Measurements from ENCODE around the gene STX5.
"Not testable (repeated sequence)": the region's sequence is repeated elsewhere in the genome, so short reads cannot be mapped to it uniquely, and the experiment has no call there.

The STX5 gene

GRCh38 chr11:62859281-62859703, 27.4 kb upstream of the STX5 start:
- not testable (repeated sequence) for H3K4me2 ChIP-seq (ENCODE audit: insufficient read depth, low read length, poor library complexity, severe bottlenecking); H3K9ac ChIP-seq (ENCODE audit: low read depth, low read length, poor library complexity); H4K8ac ChIP-seq (ENCODE audit: low read depth, low read length); H3K23ac ChIP-seq (ENCODE audit: low read depth, low read length, poor library complexity); DNase-seq (ENCODE audit: low spot score); H3K79me1 ChIP-seq (ENCODE audit: low read depth, low read length); H3K4me3 ChIP-seq (ENCODE audit: low read length in 2 of 2); H3K4me1 ChIP-seq (ENCODE audit: control insufficient read depth in 2 of 2, insufficient read depth in 1 of 2, low read depth in 1 of 2, low read length in 2 of 2); H2AK5ac ChIP-seq (ENCODE audit: low read depth, low read length); H2BK5ac ChIP-seq (ENCODE audit: low read length); H3K9me3 ChIP-seq (replicated peaks in 1 of 2; ENCODE audit: control insufficient read depth in 2 of 2, insufficient read depth in 1 of 2, low read depth in 1 of 2, low read length in 2 of 2); H2BK15ac ChIP-seq (ENCODE audit: low read length); H2BK120ac ChIP-seq (ENCODE audit: low read depth, low read length); H4K91ac ChIP-seq (ENCODE audit: low read depth, low read length, poor library complexity); H3K27ac ChIP-seq (replicated peaks; ENCODE audit: low read length); H2BK12ac ChIP-seq (ENCODE audit: low read length); H3K18ac ChIP-seq (ENCODE audit: low read length); H3K4ac ChIP-seq (ENCODE audit: low read length); H2AFZ ChIP-seq (ENCODE audit: low read length); H3K14ac ChIP-seq (ENCODE audit: low read length); H3K27me3 ChIP-seq (ENCODE audit: control insufficient read depth in 3 of 3, insufficient read depth in 3 of 3, low read depth in 1 of 3, low read length in 3 of 3)
- WGBS, 2 donors (ENCODE audit: extremely low coverage in 2 of 2, insufficient read length in 2 of 2, insufficient replicate concordance in 1 of 2) = no CpG with 5 or more reads among the region's 8 CpGs
- peaks cover 17 to 44% of the 10 kb centered on the region in 2 donors for H3K36me3 ChIP-seq (replicated peaks in 1 of 2; ENCODE audit: control insufficient read depth in 2 of 2, insufficient read depth in 2 of 2, low read length in 2 of 2)

GRCh38 chr11:62858201-62858600, 26.4 kb upstream of the STX5 start:
- Histone ChIP-seq H2AK5ac (ENCODE audit: low read depth, low read length) (no peak overlapping the region), H3K4me2 (ENCODE audit: insufficient read depth, low read length, poor library complexity, severe bottlenecking) (peak overlapping the region; percentile 38), H3K4me1 (ENCODE audit: control insufficient read depth in 2 of 2, insufficient read depth in 1 of 2, low read depth in 1 of 2, low read length in 2 of 2) (peaks cover 8 to 18% of the 10 kb centered on the region in 2 donors), H3K27me3 (ENCODE audit: control insufficient read depth in 3 of 3, insufficient read depth in 3 of 3, low read depth in 1 of 3, low read length in 3 of 3) (no peaks in the 10 kb centered on the region), H2BK15ac (ENCODE audit: low read length) (no peak overlapping the region), H2BK12ac (ENCODE audit: low read length) (no peak overlapping the region), H4K8ac (ENCODE audit: low read depth, low read length) (no peak overlapping the region), H2BK5ac (ENCODE audit: low read length) (no peak overlapping the region), H4K91ac (ENCODE audit: low read depth, low read length, poor library complexity) (no peak overlapping the region), H3K9me3 (replicated peaks in 1 of 2; ENCODE audit: control insufficient read depth in 2 of 2, insufficient read depth in 1 of 2, low read depth in 1 of 2, low read length in 2 of 2) (no peaks in the 10 kb centered on the region), H3K14ac (ENCODE audit: low read length) (no peak overlapping the region), H3K27ac (replicated peaks; ENCODE audit: low read length) (no peak overlapping the region), H3K4me3 (ENCODE audit: low read length in 2 of 2) (peak overlapping the region in 1 of 2 donors; percentile 2), H3K79me1 (ENCODE audit: low read depth, low read length) (peaks cover 7% of the 10 kb centered on the region), H2BK120ac (ENCODE audit: low read depth, low read length) (no peak overlapping the region), H3K4ac (ENCODE audit: low read length) (no peak overlapping the region), H2AFZ (ENCODE audit: low read length) (no peak overlapping the region), H3K23ac (ENCODE audit: low read depth, low read length, poor library complexity) (no peak overlapping the region), H3K36me3 (replicated peaks in 1 of 2; ENCODE audit: control insufficient read depth in 2 of 2, insufficient read depth in 2 of 2, low read length in 2 of 2) (peaks cover 18 to 45% of the 10 kb centered on the region in 2 donors), H3K9ac (ENCODE audit: low read depth, low read length, poor library complexity) (no peak overlapping the region), H3K18ac (ENCODE audit: low read length) (no peak overlapping the region)
- no CpG with 5 or more reads among the region's 7 CpGs for WGBS, 2 donors (ENCODE audit: extremely low coverage in 2 of 2, insufficient read length in 2 of 2, insufficient replicate concordance in 1 of 2)
- DNase-seq (ENCODE audit: low spot score) = no peak

- Histone ChIP-seq H3K14ac (ENCODE audit: low read length) (no peak overlapping the region), H3K4ac (ENCODE audit: low read length) (no peak overlapping the region), H3K27ac (replicated peaks; ENCODE audit: low read length) (no peak overlapping the region), H2AFZ (ENCODE audit: low read length) (no peak overlapping the region), H3K79me1 (ENCODE audit: low read depth, low read length) (peaks cover 2% of the 10 kb centered on the region), H3K4me2 (ENCODE audit: insufficient read depth, low read length, poor library complexity, severe bottlenecking) (peak overlapping the region; percentile 41), H3K4me1 (ENCODE audit: control insufficient read depth in 2 of 2, insufficient read depth in 1 of 2, low read depth in 1 of 2, low read length in 2 of 2) (peaks cover 11 to 23% of the 10 kb centered on the region in 2 donors), H4K91ac (ENCODE audit: low read depth, low read length, poor library complexity) (no peak overlapping the region), H2BK12ac (ENCODE audit: low read length) (no peak overlapping the region), H3K27me3 (ENCODE audit: control insufficient read depth in 3 of 3, insufficient read depth in 3 of 3, low read depth in 1 of 3, low read length in 3 of 3) (no peaks in the 10 kb centered on the region), H3K23ac (ENCODE audit: low read depth, low read length, poor library complexity) (no peak overlapping the region), H3K9ac (ENCODE audit: low read depth, low read length, poor library complexity) (no peak overlapping the region), H2BK15ac (ENCODE audit: low read length) (no peak overlapping the region), H2BK5ac (ENCODE audit: low read length) (no peak overlapping the region), H4K8ac (ENCODE audit: low read depth, low read length) (no peak overlapping the region), H3K18ac (ENCODE audit: low read length) (no peak overlapping the region), H2AK5ac (ENCODE audit: low read depth, low read length) (no peak overlapping the region), H3K4me3 (ENCODE audit: low read length in 2 of 2) (peak overlapping the region in 1 of 2 donors; percentile 76), H3K36me3 (replicated peaks in 1 of 2; ENCODE audit: control insufficient read depth in 2 of 2, insufficient read depth in 2 of 2, low read length in 2 of 2) (peaks cover 24 to 48% of the 10 kb centered on the region in 2 donors), H2BK120ac (ENCODE audit: low read depth, low read length) (no peak overlapping the region), H3K9me3 (replicated peaks in 1 of 2; ENCODE audit: control insufficient read depth in 2 of 2, insufficient read depth in 1 of 2, low read depth in 1 of 2, low read length in 2 of 2) (no peaks in the 10 kb centered on the region)
- no peak for DNase-seq (ENCODE audit: low spot score)
- no CpG with 5 or more reads among the region's 2 CpGs for WGBS, 2 donors (ENCODE audit: extremely low coverage in 2 of 2, insufficient read length in 2 of 2, insufficient replicate concordance in 1 of 2)
Observed at GRCh38 chr11:62857541-62857982, 25.7 kb upstream of the STX5 start.

DNA sequence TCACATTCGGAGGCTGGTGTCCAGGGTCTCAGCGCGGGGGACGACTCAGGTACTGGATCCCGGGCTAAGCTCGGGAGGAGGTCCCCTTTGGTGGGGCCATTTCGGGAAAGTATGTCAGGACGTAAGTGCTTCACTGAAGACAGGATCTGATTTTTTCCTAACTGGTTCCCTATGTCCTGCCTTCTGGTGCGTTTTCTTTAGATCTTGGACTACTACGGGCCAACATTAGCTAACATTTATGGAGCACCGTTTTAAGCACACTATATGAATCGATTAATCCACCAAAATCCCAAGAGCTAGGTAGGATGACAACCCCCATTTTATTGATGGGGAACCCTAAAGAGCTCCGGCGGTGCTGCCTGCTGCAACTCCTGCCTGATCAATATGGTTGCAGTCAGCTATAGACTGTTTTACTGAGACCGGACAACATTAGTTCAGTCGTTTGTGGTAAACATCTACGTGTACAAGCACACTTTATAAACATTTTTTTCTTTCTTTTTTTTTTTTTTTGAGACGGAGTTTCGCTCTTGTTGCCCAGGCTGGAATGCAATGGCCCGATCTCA, 24.6 kb upstream of the STX5 start:
- H3K4me3 ChIP-seq (ENCODE audit: low read length in 2 of 2) = peak overlapping the region; percentile 76 to 89
- DNase-seq (ENCODE audit: low spot score) = no peak
- H4K8ac ChIP-seq (ENCODE audit: low read depth, low read length) = peak overlapping the region; percentile 92
- H4K91ac ChIP-seq (ENCODE audit: low read depth, low read length, poor library complexity) = peak overlapping the region; percentile 99
- H3K4me1 ChIP-seq (ENCODE audit: control insufficient read depth in 2 of 2, insufficient read depth in 1 of 2, low read depth in 1 of 2, low read length in 2 of 2) = peaks cover 11 to 20% of the 10 kb centered on the region in 2 donors
- peak overlapping the region; percentile 95 for H3K14ac ChIP-seq (ENCODE audit: low read length)
- peak overlapping the region; percentile 20 for H2AK5ac ChIP-seq (ENCODE audit: low read depth, low read length)
- H3K23ac ChIP-seq (ENCODE audit: low read depth, low read length, poor library complexity) = peak overlapping the region; percentile 99
- H2BK12ac ChIP-seq (ENCODE audit: low read length) = no peak overlapping the region
- no peak overlapping the region for H2BK15ac ChIP-seq (ENCODE audit: low read length)
- peak overlapping the region; percentile 92 for H3K27ac ChIP-seq (replicated peaks; ENCODE audit: low read length)
- no peaks in the 10 kb centered on the region for H3K79me1 ChIP-seq (ENCODE audit: low read depth, low read length)
- WGBS, 2 donors (ENCODE audit: extremely low coverage in 2 of 2, insufficient read length in 2 of 2, insufficient replicate concordance in 1 of 2) = no CpG with 5 or more reads among the region's 20 CpGs
- no peak overlapping the region for H2BK120ac ChIP-seq (ENCODE audit: low read depth, low read length)
- peaks cover 30 to 59% of the 10 kb centered on the region in 2 donors for H3K36me3 ChIP-seq (replicated peaks in 1 of 2; ENCODE audit: control insufficient read depth in 2 of 2, insufficient read depth in 2 of 2, low read length in 2 of 2)
- H3K4ac ChIP-seq (ENCODE audit: low read length) = peak overlapping the region; percentile 56
- H3K18ac ChIP-seq (ENCODE audit: low read length) = peak overlapping the region; percentile 98
- peak overlapping the region; percentile 79 for H3K4me2 ChIP-seq (ENCODE audit: insufficient read depth, low read length, poor library complexity, severe bottlenecking)
- H3K27me3 ChIP-seq (ENCODE audit: control insufficient read depth in 3 of 3, insufficient read depth in 3 of 3, low read depth in 1 of 3, low read length in 3 of 3) = no peaks in the 10 kb centered on the region
- H3K9me3 ChIP-seq (replicated peaks in 1 of 2; ENCODE audit: control insufficient read depth in 2 of 2, insufficient read depth in 1 of 2, low read depth in 1 of 2, low read length in 2 of 2) = no peaks in the 10 kb centered on the region
- H3K9ac ChIP-seq (ENCODE audit: low read depth, low read length, poor library complexity) = peak overlapping the region; percentile 100
- H2BK5ac ChIP-seq (ENCODE audit: low read length) = no peak overlapping the region
- peak overlapping the region; percentile 78 for H2AFZ ChIP-seq (ENCODE audit: low read length)
